GM18861 (cell line): Measurements from ENCODE around the gene RAET1G.

ENCODE experiments used
- ATAC-seq: cut with Tn5 transposase; IDR thresholded peaks from one replicate; pipeline ENCODE4 v1.9.1; 2021; ENCODE audit not compliant: unreplicated experiment

RAET1G gene

DNA sequence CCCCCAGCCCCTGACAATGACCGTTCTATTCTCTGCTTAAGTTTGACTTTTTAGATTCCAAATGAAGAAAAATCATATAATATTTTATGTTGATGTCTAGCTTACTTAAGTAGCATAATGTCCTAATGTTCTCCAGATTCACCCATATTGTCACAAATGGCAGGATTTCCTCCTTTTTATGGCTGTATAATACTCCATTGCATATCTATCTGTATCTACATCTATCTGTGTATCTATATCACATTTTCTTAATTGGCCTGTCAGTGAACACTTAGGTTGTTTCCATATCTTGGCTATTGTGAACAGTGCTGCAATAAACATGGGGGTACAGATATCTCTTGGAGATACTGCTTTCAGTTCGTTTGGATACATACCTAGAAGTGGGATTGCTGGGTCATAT, 51.7 kb downstream of the RAET1G start:
- no peak for ATAC-seq

DNA sequence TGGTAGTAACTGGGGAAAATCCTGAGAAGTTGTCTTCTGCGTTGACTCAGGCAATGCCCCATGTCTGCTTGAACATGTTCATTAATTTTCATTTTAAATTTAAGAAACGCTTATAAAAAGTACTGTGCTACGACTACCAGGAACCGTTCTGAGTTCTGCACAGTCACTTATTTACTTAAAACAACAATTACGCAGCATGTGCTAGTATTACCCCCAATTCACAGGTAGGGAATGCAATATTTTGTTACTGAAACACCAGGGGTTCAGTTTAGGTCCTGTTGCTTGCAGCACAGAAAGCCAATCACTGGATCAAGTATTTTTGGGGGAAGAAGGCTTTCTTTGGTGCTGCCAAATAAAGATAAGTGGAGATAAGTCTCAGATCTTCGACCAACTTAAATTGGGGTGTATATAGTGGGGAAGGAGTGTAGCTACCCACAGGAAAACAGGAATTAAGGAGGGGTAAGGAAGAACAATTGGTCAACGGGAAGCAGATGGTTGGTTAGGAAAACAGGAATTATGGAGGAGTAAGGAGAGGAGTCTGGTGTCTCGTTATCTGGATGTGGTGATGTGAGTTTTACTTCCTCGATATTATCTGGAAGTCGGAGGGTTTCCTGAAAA, 53.5 kb downstream of the RAET1G start:
- no peak for ATAC-seq

DNA sequence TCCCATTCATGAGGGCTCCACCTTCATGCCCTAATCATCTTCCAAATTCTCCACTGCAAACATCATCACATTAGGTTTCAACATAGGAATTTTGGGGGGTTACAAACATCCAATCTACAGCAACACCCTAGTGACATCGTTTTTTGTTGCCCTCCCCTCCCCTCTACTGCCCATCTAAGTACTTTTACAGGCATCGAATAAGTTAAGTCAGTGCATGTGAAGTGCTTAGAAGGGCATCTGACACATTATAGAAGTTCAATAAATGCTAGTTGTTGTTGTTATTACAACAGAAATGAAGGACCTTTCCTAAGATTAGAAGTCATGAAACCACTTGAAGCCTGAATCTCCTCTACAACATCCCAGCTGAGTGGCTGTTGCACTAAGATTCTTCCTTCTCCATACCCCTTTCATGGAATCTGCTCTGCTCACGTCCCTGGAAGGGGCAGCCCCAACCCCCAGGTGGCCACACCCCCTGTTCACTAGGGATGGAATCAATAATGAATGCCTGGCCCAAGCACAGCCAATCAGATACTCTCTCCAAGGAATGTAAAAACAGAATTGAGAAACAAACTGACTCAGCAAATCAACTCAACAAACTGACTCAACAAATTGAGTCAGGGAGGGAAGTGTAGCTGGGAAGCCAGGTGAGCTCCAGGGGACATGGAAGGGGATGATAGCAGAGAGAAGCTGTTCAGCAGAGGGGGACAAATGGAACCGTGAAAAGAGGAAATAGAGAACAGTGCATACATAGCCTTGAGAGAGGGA, 54.9 kb downstream of the RAET1G start:
- ATAC-seq = no peak
